ENCODE data around the gene MRPL41.
"Not testable (repeated sequence)": the region's sequence is repeated elsewhere in the genome, so short reads cannot be mapped to it uniquely, and the experiment has no call there.

Gene MRPL41

DNA sequence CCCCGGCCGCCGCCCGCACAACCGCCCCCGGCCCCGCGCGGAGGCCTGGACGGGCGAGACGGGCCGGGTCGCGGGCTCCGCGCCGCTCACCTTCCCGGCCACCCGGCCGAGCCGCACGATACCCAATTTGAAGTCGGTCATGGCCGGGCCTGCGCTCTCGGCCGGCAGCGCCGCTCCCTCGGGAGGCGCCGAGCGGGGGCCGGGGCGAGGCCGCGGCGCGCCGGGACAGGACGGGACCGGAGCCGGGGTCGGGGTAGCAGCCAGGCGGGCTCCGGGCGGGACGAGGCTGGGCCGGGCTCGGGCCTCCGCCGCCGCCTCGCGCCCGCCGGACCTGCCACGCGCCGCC, 38.4 kb downstream of the MRPL41 start:
- TF ChIP-seq, protein P1, sequence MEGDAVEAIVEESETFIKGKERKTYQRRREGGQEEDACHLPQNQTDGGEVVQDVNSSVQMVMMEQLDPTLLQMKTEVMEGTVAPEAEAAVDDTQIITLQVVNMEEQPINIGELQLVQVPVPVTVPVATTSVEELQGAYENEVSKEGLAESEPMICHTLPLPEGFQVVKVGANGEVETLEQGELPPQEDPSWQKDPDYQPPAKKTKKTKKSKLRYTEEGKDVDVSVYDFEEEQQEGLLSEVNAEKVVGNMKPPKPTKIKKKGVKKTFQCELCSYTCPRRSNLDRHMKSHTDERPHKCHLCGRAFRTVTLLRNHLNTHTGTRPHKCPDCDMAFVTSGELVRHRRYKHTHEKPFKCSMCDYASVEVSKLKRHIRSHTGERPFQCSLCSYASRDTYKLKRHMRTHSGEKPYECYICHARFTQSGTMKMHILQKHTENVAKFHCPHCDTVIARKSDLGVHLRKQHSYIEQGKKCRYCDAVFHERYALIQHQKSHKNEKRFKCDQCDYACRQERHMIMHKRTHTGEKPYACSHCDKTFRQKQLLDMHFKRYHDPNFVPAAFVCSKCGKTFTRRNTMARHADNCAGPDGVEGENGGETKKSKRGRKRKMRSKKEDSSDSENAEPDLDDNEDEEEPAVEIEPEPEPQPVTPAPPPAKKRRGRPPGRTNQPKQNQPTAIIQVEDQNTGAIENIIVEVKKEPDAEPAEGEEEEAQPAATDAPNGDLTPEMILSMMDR (IDR thresholded peaks at IDR 0.05; ENCODE audit: insufficient read depth, low read depth, low read length, missing control alignments) = no peak
- peak overlapping the region; percentile 73 for H3K4me3 ChIP-seq (ENCODE audit: low read length)
- peak; percentile 17 for DNase-seq (ENCODE audit: low read depth)

GRCh38 chr9:137590469-137591383, 39.0 kb downstream of the MRPL41 start, which contains the start of gene ZMYND19:
Gene ZMYND19 (minus strand): TSS chr9:137590512. CDS start chr9:137590263, 249 bp downstream.
- DNase-seq (ENCODE audit: low read depth) = peak; percentile 90
- H3K4me3 ChIP-seq (ENCODE audit: low read length) = peak within 1 kb of the TSS; percentile 73
- TF ChIP-seq, protein P1 (IDR thresholded peaks at IDR 0.05; ENCODE audit: insufficient read depth, low read depth, low read length, missing control alignments) = no peak

DNA sequence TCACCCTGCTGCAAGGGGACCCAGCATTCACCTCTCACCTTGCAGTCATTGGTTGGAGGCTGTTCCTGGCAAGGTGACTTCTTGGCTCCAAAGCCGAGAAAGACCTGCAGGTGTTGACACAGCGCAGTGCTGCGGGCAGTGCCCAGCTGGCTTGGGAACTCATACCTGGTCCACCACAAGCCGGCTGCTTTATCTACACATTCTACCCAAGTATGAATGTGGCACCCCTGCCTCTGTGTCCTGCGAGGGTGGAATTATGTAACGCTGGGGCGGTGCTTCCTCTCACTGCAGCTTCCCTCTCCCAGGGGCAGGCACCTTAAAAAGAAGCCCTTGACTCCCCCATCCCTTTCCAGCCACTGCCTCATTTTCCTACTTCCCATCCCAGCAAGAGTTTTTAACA, 41.1 kb downstream of the MRPL41 start:
- no peak for DNase-seq (ENCODE audit: low read depth)
- no peak overlapping the region for H3K4me3 ChIP-seq (ENCODE audit: low read length)
- TF ChIP-seq, protein P1 (IDR thresholded peaks at IDR 0.05; ENCODE audit: insufficient read depth, low read depth, low read length, missing control alignments) = no peak

- DNase-seq (ENCODE audit: low read depth) = no peak
- H3K4me3 ChIP-seq (ENCODE audit: low read length) = no peak overlapping the region
- TF ChIP-seq, protein P1 (IDR thresholded peaks at IDR 0.05; ENCODE audit: insufficient read depth, low read depth, low read length, missing control alignments) = no peak
These were observed 41.5 kb downstream of the MRPL41 start for GRCh38 chr9:137593176-137593575.

DNA sequence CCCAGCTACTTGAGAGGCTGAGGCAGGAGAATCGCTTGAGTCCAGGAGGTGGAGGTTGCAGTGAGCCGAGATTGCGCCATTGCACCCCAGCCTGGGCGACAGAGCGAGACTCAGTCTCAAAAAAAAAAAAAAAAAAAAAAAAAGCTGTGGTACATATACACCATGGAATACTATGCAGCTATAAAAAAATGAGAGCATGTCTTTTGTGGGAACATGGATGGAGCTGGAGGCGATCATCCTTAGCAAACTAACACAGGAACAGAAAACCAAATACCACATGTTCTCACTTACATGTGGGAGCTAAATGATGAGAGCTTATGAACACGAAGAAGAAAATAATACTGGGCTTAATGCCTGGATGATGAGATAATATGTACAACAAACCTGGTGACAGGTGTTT, 44.9 kb downstream of the MRPL41 start:
- not testable (repeated sequence) for DNase-seq (ENCODE audit: low read depth); H3K4me3 ChIP-seq (ENCODE audit: low read length)

- DNase-seq (ENCODE audit: low read depth) = no peak
- TF ChIP-seq, protein P1 (IDR thresholded peaks at IDR 0.05; ENCODE audit: insufficient read depth, low read depth, low read length, missing control alignments) = no peak
- no peak overlapping the region for H3K4me3 ChIP-seq (ENCODE audit: low read length)
These were observed 47.3 kb downstream of the MRPL41 start for GRCh38 chr9:137598943-137599342.
